Measurements from ENCODE around the gene GMEB1. TPM values are rescaled to one million over a fixed set of nuclear protein-coding genes. Genes with fewer than 3 reads are reported as not detected.
"Not testable (repeated sequence)": the region's sequence is repeated elsewhere in the genome, so short reads cannot be mapped to it uniquely, and the experiment has no call there.

The GMEB1 gene
- total and polyA plus RNA-seq, 8 donors: 2.6 to 13.8 (median 5.5) TPM; not detected in 1

GRCh38 chr1:28671254-28671780 is 2.7 kb downstream of the GMEB1 start:
- H3K27me3 ChIP-seq: no peaks in the 10 kb centered on the region
- DNase-seq: no peak
- peaks cover 0 to 9% (median 0%) of the 10 kb centered on the region in 4 donors for H3K36me3 ChIP-seq
- no peak overlapping the region for H3K27ac ChIP-seq
- peaks cover 16 to 24% (median 22%) of the 10 kb centered on the region in 4 donors for H3K4me1 ChIP-seq
- H3K4me3 ChIP-seq: no peak overlapping the region
- 93 to 97% (median 95%) methylated on average over 20 of the region's 20 CpGs for WGBS, 5 donors
- TF ChIP-seq POLR2A (IDR thresholded peaks at IDR 0.05) (no peak), POLR2AphosphoS5 (IDR thresholded peaks at IDR 0.05) (no peak), EP300 (IDR thresholded peaks at IDR 0.05) (no peak), CTCF (IDR thresholded peaks at IDR 0.05) (no peak)
- no peaks in the 10 kb centered on the region for H3K9me3 ChIP-seq
- intact Hi-C loops (cut with DNase I; ENCODE audit: low total_unique reads): loop anchor here (10.0 kb wide), 1 partner anchor 63 kb away; the partner anchor contains the start of gene YTHDF2

- intact Hi-C loops (cut with DNase I; ENCODE audit: low total_unique reads): loop anchor here (10.0 kb wide), 1 partner anchor 62 kb away; the partner anchor contains the start of gene YTHDF2
- not testable (repeated sequence) for H3K27ac ChIP-seq, H3K36me3 ChIP-seq, DNase-seq, H3K9me3 ChIP-seq, H3K4me3 ChIP-seq, H3K27me3 ChIP-seq
- peaks cover 10 to 18% (median 15%) of the 10 kb centered on the region in 4 donors for H3K4me1 ChIP-seq
- WGBS, 5 donors: 95 to 98% (median 96%) methylated on average over 15 of the region's 15 CpGs
Measured at GRCh38 chr1:28672971-28673370, 4.4 kb downstream of the GMEB1 start.

GRCh38 chr1:28675924-28676257 is 7.3 kb downstream of the GMEB1 start:
- Histone ChIP-seq H3K36me3 (peaks cover 0 to 20% (median under 1%) of the 10 kb centered on the region in 4 donors), H3K4me1 (peaks cover 0 to 9% (median 2%) of the 10 kb centered on the region in 4 donors), H3K4me3 (no peak overlapping the region), H3K27me3 (no peaks in the 10 kb centered on the region), H3K27ac (no peak overlapping the region), H3K9me3 (no peaks in the 10 kb centered on the region)
- intact Hi-C loops (cut with DNase I; ENCODE audit: low total_unique reads): loop anchor here (10.0 kb wide), 1 partner anchor 59 kb away; the partner anchor contains the start of gene YTHDF2
- TF ChIP-seq CTCF (IDR thresholded peaks at IDR 0.05) (no peak), POLR2AphosphoS5 (IDR thresholded peaks at IDR 0.05) (no peak), POLR2A (IDR thresholded peaks at IDR 0.05) (no peak), EP300 (IDR thresholded peaks at IDR 0.05) (no peak)
- DNase-seq: no peak

- H3K4me1 ChIP-seq: peaks cover 0 to 9% (median 2%) of the 10 kb centered on the region in 4 donors
- no peak for DNase-seq
- peaks cover 9 to 52% (median 35%) of the 10 kb centered on the region in 4 donors for H3K36me3 ChIP-seq
- WGBS, 5 donors: 65 to 89% (median 76%) methylated on average over 4 of the region's 4 CpGs
- intact Hi-C loops (cut with DNase I; ENCODE audit: low total_unique reads): no loop called here
- no peak for TF ChIP-seq EP300 (IDR thresholded peaks at IDR 0.05)
- TF ChIP-seq POLR2A (IDR thresholded peaks at IDR 0.05): no peak
- no peak for TF ChIP-seq CTCF (IDR thresholded peaks at IDR 0.05)
- TF ChIP-seq POLR2AphosphoS5 (IDR thresholded peaks at IDR 0.05): no peak
- H3K9me3 ChIP-seq: no peaks in the 10 kb centered on the region
- no peaks in the 10 kb centered on the region for H3K27me3 ChIP-seq
- no peak overlapping the region for H3K4me3 ChIP-seq
- H3K27ac ChIP-seq: no peak overlapping the region
Measured at GRCh38 chr1:28680151-28680550, 11.6 kb downstream of the GMEB1 start.

- 88 to 94% (median 90%) methylated on average over 6 of the region's 6 CpGs for WGBS, 5 donors
- intact Hi-C loops (cut with DNase I; ENCODE audit: low total_unique reads): no loop called here
- Histone ChIP-seq H3K4me1 (peaks cover 0 to 9% (median 2%) of the 10 kb centered on the region in 4 donors), H3K36me3 (peaks cover 9 to 72% (median 52%) of the 10 kb centered on the region in 4 donors), H3K27me3 (no peaks in the 10 kb centered on the region), H3K4me3 (no peak overlapping the region), H3K9me3 (no peaks in the 10 kb centered on the region), H3K27ac (no peak overlapping the region)
- no peak for DNase-seq
- no peak for TF ChIP-seq EP300 (IDR thresholded peaks at IDR 0.05)
Measured at GRCh38 chr1:28682840-28683239, 14.3 kb downstream of the GMEB1 start.
